GM19193 (cell line): Measurements from ENCODE around the gene LARGE2.

Experiments used
- POLR2A ChIP-seq: IDR thresholded peaks from 4 replicates; pipeline ENCODE4 v1.6.1; 2011; ENCODE audit not compliant: insufficient read depth, insufficient read length; ENCODE audit errors: extremely low read depth

Gene LARGE2

DNA sequence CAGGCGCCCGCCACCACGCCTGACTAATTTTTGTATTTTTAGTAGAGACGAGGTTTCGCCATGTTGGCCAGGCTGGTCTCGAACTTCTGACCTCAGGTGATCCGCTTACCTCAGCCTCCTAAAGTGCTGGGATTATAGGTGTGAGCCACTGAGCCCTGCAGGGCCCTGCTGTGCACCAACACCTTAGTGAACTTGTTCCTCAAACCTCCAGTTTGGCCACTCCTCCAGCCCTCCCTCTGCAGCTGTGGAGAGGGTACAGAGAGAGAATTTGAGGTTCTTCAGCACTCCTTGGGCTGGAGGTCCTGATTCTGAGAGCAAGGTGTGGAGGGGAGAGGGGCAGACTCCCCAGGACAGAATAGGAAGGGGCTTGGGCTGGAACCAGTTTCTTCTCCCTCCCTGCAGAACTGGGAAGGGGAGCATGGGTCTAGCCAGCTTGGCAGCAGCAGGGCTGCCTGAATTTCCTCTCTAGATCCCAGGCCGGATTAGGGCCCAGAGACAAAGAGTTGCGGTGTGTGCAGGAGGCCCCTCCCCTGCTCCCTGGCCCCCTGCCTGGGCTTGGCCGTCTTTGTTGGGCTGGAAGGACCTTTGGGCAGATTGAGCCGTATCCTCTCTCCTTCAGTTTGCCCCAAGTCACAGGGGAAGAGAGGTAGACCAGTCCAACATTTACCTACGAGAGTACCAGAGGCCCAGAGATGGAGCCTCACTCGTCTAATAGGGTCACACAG lies 2.5 kb upstream of the LARGE2 start:
- TF ChIP-seq POLR2A, result no peak

DNA sequence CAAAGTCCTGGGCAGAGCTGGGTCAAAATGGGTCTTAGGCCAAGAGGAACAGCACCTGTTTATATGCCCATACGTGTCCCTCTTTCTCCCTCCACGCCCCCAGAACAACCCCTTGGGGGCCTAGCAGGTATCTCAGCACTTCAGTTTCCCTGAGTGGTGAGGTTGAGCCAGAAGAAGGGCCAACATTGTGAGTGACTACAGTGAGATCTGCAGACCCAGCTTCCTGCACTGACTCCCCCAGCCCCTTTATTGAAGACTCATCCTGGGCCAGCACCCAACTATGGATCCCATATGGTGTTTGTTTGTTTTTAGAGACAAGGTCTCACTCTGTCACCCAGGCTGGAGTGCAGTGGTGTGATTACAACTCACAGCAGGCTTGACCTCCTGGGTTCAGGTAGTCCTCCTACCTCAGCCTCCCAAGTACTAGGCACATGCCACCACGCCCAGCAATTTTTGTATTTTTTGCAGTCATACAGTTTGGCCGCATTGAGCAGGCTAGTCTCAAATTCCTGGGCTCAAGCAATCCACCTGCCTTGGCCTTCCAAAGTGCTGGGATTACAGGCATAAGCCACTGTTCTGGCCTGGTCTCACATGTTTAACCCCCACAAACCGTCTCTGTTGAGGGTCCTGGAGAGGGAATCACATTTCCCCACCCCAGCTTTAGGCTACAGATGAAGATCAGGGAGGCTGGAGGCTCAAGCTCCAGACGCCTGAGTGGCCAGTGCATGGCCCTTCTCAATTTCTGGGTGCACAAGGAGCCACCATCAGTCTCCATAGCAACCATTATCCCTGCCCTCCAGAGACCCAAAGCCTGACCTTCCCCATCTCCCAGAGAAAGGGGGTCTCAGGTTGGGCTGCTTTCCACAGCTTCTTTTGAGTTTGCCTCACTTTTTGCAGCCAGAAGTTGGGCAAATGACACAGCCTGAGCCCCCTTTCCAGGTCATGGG lies 1.7 kb upstream of the LARGE2 start:
- no peak for TF ChIP-seq POLR2A

DNA sequence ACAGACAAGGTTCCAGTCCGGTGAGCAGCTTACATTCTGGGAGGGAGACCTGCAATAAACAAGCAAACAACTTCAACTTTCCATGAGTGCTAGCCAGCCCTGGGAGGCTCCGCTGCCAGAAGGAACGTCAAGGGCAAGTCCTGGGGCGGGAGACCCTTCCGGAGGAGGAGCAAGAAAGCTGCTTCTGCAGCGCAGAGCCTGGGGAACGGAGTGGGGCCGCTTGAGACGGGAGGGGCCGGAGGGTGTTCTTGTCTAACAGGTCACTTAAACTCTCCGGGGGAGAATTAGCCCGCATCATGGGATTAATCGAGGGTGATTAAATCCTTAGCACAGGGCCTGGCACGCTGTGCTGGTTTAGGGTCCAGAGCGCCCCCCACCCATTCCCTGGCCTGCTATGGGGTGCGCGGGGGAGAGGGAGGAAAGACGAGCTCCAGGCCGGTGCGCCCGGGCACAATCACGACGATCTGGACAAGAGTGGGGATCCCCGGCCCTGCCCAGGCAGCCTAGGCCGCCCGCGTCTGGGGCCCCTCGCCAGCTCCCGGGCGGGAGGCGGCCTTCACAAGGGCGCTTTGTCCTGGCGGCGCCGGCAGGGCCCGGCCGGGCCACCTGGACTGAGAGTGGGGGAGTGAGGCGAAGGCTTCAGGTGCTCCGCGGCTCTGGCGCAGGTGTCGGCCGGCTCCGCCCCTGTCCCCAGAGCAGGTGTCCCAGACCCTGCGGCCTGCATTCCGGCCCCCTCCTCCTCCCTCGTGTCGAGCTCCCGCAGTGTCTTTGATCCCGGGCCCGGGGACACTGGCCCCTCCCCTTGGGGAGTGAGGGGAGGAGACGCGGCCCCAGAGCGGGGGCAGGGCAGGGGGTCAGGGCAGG lies 663 bp upstream of the LARGE2 start:
- no peak for TF ChIP-seq POLR2A

DNA sequence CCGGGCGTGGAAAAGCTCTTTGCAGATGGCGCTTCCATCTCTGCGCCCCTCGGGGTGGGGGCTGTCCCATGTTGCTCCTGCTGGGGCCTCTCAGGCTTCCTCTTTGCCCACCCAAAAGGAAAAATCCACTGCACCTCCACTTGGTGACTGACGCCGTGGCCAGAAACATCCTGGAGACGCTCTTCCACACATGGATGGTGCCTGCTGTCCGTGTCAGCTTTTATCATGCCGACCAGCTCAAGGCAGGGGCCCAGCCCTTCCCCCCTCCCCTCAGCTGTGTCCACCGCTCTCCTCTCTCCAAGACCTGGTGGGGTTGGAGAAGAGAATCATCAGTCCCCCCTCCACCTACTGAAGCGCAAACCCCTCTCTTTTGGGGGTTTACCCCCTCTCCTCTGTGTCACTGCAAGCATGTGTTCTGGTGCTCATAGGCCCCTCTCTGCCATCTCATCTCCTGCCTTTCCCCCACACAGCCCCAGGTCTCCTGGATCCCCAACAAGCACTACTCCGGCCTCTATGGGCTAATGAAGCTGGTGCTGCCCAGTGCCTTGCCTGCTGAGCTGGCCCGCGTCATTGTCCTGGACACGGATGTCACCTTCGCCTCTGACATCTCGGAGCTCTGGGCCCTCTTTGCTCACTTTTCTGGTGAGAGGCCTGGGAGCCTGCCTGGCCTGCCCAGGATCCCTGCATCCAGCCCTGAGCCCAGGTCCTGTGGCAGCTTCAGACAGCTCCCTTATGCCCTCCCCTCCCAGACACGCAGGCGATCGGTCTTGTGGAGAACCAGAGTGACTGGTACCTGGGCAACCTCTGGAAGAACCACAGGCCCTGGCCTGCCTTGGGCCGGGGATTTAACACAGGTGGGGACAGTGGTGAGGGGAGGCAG lies 1.8 kb downstream of the LARGE2 start:
- TF ChIP-seq POLR2A, result no peak

DNA sequence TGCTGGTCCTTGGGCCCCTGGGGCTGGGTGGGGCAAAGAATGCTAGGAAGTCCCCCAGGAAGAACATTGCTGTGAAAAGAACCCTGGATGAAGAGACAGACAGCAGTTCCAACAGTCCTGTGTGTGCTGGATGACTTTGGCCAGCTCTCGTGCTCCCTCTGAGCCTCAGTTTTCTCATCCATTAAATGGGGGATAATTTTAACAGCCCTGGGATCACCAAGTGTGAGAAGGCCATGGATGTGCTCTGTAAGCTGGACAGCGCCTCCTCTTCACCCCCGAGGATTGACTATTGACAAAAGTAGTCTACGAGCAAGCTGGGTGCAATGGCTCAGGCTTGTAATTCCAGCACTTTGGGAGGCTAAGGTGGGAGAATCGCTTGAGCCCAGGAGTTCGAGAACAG lies 2.5 kb downstream of the LARGE2 start:
- no peak for TF ChIP-seq POLR2A

DNA sequence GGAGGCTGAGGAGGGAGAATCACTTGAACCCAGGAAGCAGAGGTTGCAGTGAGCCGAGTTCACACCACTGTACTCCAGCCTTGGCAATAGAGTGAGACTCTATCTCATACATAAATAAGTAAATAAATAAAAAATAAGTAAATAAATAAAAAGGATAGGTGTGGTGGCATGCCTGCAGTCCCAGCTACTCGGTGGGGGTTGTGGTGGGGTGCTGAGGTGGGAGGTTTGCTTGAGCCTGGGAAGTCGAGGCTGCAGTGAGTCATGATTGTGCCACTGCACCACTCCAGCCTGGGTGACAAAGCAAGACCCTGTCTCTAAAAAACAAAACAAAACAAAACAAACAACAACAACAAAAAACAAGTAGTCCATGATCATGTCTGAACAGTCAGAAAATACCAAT lies 3.1 kb downstream of the LARGE2 start:
- TF ChIP-seq POLR2A, result no peak

DNA sequence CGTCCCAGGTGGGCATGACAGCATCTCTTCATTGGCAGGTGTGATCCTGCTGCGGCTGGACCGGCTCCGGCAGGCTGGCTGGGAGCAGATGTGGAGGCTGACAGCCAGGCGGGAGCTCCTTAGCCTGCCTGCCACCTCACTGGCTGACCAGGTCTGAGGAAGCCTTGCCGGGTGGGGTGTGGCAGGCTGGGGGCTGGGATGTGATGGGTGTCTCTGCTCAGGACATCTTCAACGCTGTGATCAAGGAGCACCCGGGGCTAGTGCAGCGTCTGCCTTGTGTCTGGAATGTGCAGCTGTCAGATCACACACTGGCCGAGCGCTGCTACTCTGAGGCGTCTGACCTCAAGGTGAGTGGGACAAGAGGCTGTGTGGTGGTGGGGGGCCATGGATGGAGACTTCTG lies 3.5 kb downstream of the LARGE2 start:
- no peak for TF ChIP-seq POLR2A

DNA sequence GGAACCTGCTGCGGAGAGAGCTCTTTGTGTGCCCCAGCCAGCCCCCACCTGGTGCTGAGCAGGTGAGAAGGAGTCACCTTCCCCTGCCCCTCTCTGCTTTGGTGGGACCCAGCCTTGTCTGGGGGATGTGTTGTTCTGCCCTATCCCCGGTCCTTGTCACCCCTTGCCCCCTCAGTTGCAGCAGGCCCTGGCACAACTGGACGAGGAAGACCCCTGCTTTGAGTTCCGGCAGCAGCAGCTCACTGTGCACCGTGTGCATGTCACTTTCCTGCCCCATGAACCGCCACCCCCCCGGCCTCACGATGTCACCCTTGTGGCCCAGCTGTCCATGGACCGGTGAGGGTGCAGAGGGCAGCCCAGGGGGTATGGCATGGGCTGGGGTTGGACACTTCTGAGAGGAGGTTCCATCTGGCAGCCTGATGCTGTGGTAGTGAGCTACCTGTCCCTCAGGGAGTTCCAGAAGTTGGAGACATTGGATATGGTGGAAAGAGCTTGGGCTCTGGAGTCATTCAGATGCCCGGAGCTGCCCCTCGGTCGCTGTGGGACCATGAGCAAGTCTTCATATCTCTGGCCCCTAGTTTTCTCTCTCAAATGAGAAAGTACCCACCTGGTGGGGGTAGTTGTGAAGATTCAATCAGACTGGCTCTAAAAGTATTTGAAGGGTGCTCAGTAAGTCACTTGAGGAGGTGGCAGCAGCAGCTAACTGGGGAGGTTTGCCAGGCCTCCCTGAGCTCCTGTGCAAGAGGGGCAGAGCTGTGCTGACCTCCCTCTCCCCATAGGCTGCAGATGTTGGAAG lies 4.3 kb downstream of the LARGE2 start:
- no peak for TF ChIP-seq POLR2A

DNA sequence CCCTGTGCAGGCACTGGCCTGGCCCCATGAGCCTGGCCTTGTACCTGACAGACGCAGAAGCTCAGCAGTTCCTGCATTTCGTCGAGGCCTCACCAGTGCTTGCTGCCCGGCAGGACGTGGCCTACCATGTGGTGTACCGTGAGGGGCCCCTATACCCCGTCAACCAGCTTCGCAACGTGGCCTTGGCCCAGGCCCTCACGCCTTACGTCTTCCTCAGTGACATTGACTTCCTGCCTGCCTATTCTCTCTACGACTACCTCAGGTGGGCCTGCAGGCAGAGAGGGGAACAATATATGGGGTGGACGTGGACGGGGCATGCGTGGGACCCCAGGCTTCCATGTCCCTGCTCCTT lies 4.9 kb downstream of the LARGE2 start:
- TF ChIP-seq POLR2A, result no peak

DNA sequence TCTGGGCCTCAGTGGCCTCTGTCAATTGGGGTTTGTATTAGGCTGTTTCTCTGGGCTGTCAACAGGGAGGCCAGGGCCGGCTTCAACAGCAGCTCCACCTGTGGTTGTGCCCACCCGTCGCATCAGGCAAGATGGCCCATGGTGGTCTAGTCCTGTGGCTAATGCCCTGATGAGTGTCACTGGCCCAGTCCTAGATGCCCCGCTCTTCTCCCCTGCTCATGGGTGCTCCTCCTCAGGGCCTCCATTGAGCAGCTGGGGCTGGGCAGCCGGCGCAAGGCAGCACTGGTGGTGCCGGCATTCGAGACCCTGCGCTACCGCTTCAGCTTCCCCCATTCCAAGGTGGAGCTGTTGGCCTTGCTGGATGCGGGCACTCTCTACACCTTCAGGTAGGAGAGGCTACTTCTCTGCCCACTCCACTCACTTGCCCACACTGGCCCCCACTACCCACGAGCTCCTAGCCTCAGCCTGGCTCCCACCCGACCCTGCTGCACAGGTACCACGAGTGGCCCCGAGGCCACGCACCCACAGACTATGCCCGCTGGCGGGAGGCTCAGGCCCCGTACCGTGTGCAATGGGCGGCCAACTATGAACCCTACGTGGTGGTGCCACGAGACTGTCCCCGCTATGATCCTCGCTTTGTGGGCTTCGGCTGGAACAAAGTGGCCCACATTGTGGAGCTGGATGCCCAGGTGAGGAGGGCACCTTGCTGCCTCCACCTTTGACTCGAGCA lies 5.4 kb downstream of the LARGE2 start:
- no peak for TF ChIP-seq POLR2A

DNA sequence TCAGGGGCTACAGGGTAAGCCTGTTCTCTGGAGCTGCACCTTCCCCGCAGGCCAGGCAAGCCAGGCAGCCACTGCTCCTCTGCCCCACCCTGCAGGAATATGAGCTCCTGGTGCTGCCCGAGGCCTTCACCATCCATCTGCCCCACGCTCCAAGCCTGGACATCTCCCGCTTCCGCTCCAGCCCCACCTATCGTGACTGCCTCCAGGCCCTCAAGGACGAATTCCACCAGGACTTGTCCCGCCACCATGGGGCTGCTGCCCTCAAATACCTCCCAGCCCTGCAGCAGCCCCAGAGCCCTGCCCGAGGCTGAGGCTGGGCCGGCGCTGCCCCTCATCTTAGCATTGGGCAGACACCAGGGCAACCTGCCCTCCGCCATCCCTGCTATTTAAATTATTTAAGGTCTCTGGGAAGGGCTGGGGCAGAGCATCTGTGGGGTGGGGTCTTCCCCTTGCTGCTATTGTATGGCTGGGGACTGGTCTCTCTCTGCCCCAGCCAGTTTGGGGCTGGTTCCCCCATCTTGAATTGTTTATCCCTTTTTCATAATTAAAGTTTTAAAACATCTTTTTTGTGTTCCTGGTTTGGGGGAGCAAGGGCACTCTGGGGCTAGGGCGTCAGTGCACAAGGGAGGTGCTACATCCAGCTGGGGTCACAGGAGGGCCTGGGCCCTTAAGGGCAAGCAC lies 6.2 kb downstream of the LARGE2 start:
- no peak for TF ChIP-seq POLR2A

DNA sequence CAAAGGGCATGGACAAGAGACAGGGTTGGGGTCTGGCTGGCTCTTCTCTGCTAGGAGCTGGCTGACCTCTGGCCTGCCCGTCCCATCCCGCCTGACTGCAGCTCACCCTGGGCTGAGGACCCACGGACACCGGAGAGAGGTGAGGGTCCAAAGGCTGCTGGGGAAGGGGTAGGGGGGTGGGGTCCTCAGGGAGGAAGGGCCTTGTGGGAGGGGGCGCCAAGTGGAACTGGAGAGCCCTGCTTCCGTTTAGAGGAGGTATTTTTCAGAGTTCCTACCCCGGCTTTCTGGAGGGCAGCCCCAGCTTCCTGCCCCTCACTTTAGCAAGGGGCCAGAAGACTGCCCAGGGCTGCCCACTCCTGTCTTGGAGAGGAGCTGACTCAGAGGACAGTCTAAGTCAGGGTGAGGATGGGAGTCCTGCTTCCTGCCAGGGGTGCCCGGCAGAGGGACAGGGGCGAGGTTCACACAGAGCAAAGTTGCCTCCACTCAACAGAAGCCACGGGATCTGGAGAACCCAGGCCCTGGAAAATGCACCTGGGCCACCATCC lies 7.1 kb downstream of the LARGE2 start:
- no peak for TF ChIP-seq POLR2A
